Measurements from ENCODE around the gene CARD6.
"Not testable (repeated sequence)": the region's sequence is repeated elsewhere in the genome, so short reads cannot be mapped to it uniquely, and the experiment has no call there.

The CARD6 gene

GRCh38 chr5:40882291-40882690 lies 41.1 kb downstream of the CARD6 start:
- Histone ChIP-seq H3K4me1 (ENCODE audit: low read length) (no peaks in the 10 kb centered on the region), H4K20me1 (ENCODE audit: insufficient read depth, low read length) (no peaks in the 10 kb centered on the region), H3K9me2 (replicated peaks; ENCODE audit: insufficient read depth, low read length) (no peaks in the 10 kb centered on the region), H3K36me3 (replicated peaks; ENCODE audit: insufficient read depth, low read length) (no peaks in the 10 kb centered on the region), H3K4me2 (ENCODE audit: low read depth, low read length) (no peak overlapping the region), H3K27me3 (replicated peaks; ENCODE audit: insufficient read depth, low read length) (no peaks in the 10 kb centered on the region), H2AFZ (ENCODE audit: low read length) (no peak overlapping the region), H3K9ac (ENCODE audit: low read length) (no peak overlapping the region), H3K27ac (ENCODE audit: low read length) (no peak overlapping the region), H3K9me3 (replicated peaks; ENCODE audit: insufficient read depth, low read length) (no peaks in the 10 kb centered on the region), H3K4me3 (ENCODE audit: low read length) (no peak overlapping the region), H3F3A (ENCODE audit: insufficient read depth, low read length) (no peaks in the 10 kb centered on the region), H3K79me2 (ENCODE audit: low read length) (no peaks in the 10 kb centered on the region)
- no peak for DNase-seq
- no peak for TF ChIP-seq EZH2phosphoT487 (IDR thresholded peaks at IDR 0.05; ENCODE audit: low read length)
- no peak for TF ChIP-seq CTCF (IDR thresholded peaks at IDR 0.05; ENCODE audit: low read length)

- H3K4me2 ChIP-seq (ENCODE audit: low read depth, low read length); H3K79me2 ChIP-seq (ENCODE audit: low read length); H3K36me3 ChIP-seq (replicated peaks; ENCODE audit: insufficient read depth, low read length); H3K4me1 ChIP-seq (ENCODE audit: low read length); H3K9me2 ChIP-seq (replicated peaks; ENCODE audit: insufficient read depth, low read length); H3K27ac ChIP-seq (ENCODE audit: low read length); H3K27me3 ChIP-seq (replicated peaks; ENCODE audit: insufficient read depth, low read length); H3F3A ChIP-seq (ENCODE audit: insufficient read depth, low read length); H3K4me3 ChIP-seq (ENCODE audit: low read length); H3K9ac ChIP-seq (ENCODE audit: low read length); H3K9me3 ChIP-seq (replicated peaks; ENCODE audit: insufficient read depth, low read length); DNase-seq; H4K20me1 ChIP-seq (ENCODE audit: insufficient read depth, low read length); H2AFZ ChIP-seq (ENCODE audit: low read length): not testable (repeated sequence)
Measured at GRCh38 chr5:40883051-40883450, 41.9 kb downstream of the CARD6 start.

DNA sequence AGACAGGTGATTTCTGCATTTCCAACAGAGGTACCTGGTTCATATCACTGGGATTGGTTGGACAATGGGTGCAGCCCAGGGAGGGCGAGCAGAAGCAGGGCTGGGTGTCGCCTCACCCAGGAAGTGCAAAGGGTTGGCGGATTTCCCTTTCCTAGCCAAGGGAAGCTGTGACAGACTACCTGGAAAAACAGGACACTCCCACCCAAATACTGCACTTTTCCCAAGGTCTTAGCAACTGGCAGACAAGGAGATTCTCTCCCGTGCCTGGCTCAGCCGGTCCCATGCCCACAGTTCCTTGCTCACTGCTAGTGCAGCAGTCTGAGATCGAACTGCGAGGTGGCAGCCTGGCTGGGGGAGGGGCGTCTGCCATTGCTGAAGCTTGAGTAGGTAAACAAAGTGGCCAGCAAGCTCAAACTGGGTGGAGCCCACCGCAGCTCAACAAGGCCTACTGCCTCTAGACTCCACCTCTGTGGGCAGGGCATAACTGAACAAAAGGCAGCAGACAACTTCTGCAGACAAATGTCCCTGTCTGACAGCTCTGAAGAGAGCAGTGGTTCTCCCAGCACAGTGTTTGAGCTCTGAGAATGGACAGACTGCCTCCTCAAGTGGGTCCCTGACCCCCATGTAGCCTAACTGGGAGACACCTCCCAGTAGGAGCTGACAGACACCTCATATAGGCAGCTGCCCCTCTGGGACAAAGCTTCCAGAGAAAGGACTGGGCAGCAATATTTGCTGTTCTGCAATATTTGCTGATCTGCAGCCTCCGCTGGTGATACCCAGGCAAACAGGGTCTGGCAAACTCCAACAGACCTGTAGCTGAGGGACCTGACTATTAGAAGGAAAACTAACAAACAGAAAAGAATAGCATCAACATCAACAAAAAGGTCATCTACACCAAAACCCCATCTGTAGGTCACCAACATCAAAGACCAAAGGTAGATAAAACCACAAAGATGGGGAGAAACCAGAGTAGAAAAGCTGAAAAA lies 54.6 kb downstream of the CARD6 start:
- not testable (repeated sequence) for H3F3A ChIP-seq (ENCODE audit: insufficient read depth, low read length); H4K20me1 ChIP-seq (ENCODE audit: insufficient read depth, low read length); H3K9me2 ChIP-seq (replicated peaks; ENCODE audit: insufficient read depth, low read length); H3K36me3 ChIP-seq (replicated peaks; ENCODE audit: insufficient read depth, low read length); H3K4me3 ChIP-seq (ENCODE audit: low read length); H3K79me2 ChIP-seq (ENCODE audit: low read length); H3K27me3 ChIP-seq (replicated peaks; ENCODE audit: insufficient read depth, low read length); H3K4me1 ChIP-seq (ENCODE audit: low read length); H3K27ac ChIP-seq (ENCODE audit: low read length); H3K9ac ChIP-seq (ENCODE audit: low read length); H3K4me2 ChIP-seq (ENCODE audit: low read depth, low read length); H2AFZ ChIP-seq (ENCODE audit: low read length); H3K9me3 ChIP-seq (replicated peaks; ENCODE audit: insufficient read depth, low read length); DNase-seq

DNA sequence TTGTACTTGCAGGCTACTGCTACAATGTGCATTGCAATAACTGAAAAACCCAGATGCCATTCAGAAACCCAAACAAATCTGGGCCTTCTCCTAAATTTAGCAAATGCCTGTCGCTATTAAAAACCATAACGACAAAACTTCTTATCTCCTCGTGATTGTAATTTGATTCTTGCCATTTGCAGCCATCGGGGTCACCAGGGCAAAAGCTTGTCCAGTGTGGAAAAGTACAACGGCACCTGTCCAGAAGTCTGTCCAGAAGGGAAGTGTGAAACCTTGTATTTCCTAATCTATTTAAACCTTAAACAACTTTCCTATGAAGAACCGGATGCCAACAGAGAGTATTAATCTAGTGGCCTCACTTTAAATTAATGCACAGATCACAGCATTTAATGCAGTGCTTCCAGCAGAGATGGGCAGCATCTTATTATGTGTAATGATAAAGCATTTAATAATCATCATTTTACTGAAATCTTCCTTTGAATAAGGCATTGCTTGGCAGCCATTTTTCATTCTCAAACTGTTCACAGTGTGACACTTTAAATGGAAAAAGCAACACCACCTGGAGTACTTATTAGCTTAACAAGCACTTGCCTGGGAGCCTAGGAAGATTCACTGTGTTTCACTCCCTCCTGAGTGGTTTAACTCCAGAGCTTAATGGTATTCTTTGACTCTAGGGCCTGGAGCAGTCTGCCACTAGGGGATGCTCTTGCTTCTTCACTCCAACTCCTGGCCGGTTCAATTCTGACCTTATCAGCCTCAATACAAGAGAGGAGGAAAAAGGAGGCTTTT lies 63.2 kb downstream of the CARD6 start:
- no peaks in the 10 kb centered on the region for H3K36me3 ChIP-seq (replicated peaks; ENCODE audit: insufficient read depth, low read length)
- H3K27ac ChIP-seq (ENCODE audit: low read length), result no peak overlapping the region
- no peak overlapping the region for H2AFZ ChIP-seq (ENCODE audit: low read length)
- peak; percentile 69 for DNase-seq
- TF ChIP-seq CTCF (IDR thresholded peaks at IDR 0.05; ENCODE audit: low read length) (peak; percentile 93), EZH2phosphoT487 (IDR thresholded peaks at IDR 0.05; ENCODE audit: low read length) (no peak)
- no peaks in the 10 kb centered on the region for H3K27me3 ChIP-seq (replicated peaks; ENCODE audit: insufficient read depth, low read length)
- H3K4me2 ChIP-seq (ENCODE audit: low read depth, low read length), result no peak overlapping the region
- no peaks in the 10 kb centered on the region for H3K9me2 ChIP-seq (replicated peaks; ENCODE audit: insufficient read depth, low read length)
- no peaks in the 10 kb centered on the region for H3K4me1 ChIP-seq (ENCODE audit: low read length)
- H3K9me3 ChIP-seq (replicated peaks; ENCODE audit: insufficient read depth, low read length), result no peaks in the 10 kb centered on the region
- no peaks in the 10 kb centered on the region for H4K20me1 ChIP-seq (ENCODE audit: insufficient read depth, low read length)
- no peaks in the 10 kb centered on the region for H3K79me2 ChIP-seq (ENCODE audit: low read length)
- H3K9ac ChIP-seq (ENCODE audit: low read length), result no peak overlapping the region
- H3F3A ChIP-seq (ENCODE audit: insufficient read depth, low read length), result no peaks in the 10 kb centered on the region
- no peak overlapping the region for H3K4me3 ChIP-seq (ENCODE audit: low read length)
